ENCODE measurements around the gene LEAP2.

DNA sequence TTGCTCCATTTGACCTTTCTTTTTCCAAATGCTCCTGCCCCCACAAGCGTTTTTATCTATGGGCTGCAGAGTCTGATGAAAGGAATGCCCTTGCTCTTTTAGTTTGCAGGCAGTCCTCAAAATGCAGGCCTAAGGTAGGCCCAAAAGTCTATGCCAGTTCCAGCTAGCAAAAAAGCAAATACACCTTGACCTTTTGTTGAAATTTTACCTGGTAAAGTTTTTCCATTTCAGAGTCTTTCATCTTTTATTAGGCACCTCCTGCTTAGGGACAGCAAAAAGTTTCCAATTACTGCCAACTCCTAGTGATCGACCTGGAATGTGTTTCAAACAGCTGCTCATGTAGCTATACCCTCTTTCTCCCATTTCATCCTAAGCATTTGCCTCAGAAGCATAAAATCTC lies 2.7 kb upstream of the LEAP2 start:
- no peak for TF ChIP-seq CEBPB (IDR thresholded peaks at IDR 0.05; ENCODE audit: borderline replicate concordance in 1 of 2, low read depth in 2 of 2, low read length in 2 of 2)
- TF ChIP-seq, protein P1, sequence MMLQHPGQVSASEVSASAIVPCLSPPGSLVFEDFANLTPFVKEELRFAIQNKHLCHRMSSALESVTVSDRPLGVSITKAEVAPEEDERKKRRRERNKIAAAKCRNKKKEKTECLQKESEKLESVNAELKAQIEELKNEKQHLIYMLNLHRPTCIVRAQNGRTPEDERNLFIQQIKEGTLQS (IDR thresholded peaks at IDR 0.05; ENCODE audit: borderline replicate concordance, extremely low read depth, low read depth, low read length), result no peak
- TF ChIP-seq POLR2A (IDR thresholded peaks at IDR 0.05; ENCODE audit: low read depth, low read length), result no peak
- no peak for TF ChIP-seq NR2C2 (IDR thresholded peaks at IDR 0.05; ENCODE audit: borderline replicate concordance, control insufficient read depth, insufficient read length, low read depth)
- no peak for TF ChIP-seq FOXM1 (IDR thresholded peaks at IDR 0.05; ENCODE audit: low read depth, low read length)
- TF ChIP-seq, protein P2, sequence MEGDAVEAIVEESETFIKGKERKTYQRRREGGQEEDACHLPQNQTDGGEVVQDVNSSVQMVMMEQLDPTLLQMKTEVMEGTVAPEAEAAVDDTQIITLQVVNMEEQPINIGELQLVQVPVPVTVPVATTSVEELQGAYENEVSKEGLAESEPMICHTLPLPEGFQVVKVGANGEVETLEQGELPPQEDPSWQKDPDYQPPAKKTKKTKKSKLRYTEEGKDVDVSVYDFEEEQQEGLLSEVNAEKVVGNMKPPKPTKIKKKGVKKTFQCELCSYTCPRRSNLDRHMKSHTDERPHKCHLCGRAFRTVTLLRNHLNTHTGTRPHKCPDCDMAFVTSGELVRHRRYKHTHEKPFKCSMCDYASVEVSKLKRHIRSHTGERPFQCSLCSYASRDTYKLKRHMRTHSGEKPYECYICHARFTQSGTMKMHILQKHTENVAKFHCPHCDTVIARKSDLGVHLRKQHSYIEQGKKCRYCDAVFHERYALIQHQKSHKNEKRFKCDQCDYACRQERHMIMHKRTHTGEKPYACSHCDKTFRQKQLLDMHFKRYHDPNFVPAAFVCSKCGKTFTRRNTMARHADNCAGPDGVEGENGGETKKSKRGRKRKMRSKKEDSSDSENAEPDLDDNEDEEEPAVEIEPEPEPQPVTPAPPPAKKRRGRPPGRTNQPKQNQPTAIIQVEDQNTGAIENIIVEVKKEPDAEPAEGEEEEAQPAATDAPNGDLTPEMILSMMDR (IDR thresholded peaks at IDR 0.05 in 2 of 3, conservative IDR thresholded peaks at IDR 0.05 in 1 of 3; ENCODE audit: control insufficient read depth in 2 of 3, extremely low read depth in 1 of 3, insufficient read depth in 1 of 3, low read depth in 3 of 3, low read length in 3 of 3), result no peak
- TF ChIP-seq, protein P3, sequence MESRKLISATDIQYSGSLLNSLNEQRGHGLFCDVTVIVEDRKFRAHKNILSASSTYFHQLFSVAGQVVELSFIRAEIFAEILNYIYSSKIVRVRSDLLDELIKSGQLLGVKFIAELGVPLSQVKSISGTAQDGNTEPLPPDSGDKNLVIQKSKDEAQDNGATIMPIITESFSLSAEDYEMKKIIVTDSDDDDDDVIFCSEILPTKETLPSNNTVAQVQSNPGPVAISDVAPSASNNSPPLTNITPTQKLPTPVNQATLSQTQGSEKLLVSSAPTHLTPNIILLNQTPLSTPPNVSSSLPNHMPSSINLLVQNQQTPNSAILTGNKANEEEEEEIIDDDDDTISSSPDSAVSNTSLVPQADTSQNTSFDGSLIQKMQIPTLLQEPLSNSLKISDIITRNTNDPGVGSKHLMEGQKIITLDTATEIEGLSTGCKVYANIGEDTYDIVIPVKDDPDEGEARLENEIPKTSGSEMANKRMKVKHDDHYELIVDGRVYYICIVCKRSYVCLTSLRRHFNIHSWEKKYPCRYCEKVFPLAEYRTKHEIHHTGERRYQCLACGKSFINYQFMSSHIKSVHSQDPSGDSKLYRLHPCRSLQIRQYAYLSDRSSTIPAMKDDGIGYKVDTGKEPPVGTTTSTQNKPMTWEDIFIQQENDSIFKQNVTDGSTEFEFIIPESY (IDR thresholded peaks at IDR 0.05), result no peak
- no peak for TF ChIP-seq ZNF274 (IDR thresholded peaks at IDR 0.05; ENCODE audit: insufficient read depth, insufficient read length)
- no peak for TF ChIP-seq RAD21 (IDR thresholded peaks at IDR 0.05; ENCODE audit: insufficient read depth, low read depth, low read length)
- TF ChIP-seq, protein P4, sequence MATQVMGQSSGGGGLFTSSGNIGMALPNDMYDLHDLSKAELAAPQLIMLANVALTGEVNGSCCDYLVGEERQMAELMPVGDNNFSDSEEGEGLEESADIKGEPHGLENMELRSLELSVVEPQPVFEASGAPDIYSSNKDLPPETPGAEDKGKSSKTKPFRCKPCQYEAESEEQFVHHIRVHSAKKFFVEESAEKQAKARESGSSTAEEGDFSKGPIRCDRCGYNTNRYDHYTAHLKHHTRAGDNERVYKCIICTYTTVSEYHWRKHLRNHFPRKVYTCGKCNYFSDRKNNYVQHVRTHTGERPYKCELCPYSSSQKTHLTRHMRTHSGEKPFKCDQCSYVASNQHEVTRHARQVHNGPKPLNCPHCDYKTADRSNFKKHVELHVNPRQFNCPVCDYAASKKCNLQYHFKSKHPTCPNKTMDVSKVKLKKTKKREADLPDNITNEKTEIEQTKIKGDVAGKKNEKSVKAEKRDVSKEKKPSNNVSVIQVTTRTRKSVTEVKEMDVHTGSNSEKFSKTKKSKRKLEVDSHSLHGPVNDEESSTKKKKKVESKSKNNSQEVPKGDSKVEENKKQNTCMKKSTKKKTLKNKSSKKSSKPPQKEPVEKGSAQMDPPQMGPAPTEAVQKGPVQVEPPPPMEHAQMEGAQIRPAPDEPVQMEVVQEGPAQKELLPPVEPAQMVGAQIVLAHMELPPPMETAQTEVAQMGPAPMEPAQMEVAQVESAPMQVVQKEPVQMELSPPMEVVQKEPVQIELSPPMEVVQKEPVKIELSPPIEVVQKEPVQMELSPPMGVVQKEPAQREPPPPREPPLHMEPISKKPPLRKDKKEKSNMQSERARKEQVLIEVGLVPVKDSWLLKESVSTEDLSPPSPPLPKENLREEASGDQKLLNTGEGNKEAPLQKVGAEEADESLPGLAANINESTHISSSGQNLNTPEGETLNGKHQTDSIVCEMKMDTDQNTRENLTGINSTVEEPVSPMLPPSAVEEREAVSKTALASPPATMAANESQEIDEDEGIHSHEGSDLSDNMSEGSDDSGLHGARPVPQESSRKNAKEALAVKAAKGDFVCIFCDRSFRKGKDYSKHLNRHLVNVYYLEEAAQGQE (IDR thresholded peaks at IDR 0.05; ENCODE audit: low read depth, low read length), result no peak
- no peak for TF ChIP-seq CHD2 (IDR thresholded peaks at IDR 0.05; ENCODE audit: borderline replicate concordance, low read depth, low read length)
- no peak for TF ChIP-seq TCF7 (IDR thresholded peaks at IDR 0.05; ENCODE audit: borderline replicate concordance)

All from GM12878 (cell line).